GM18517 (cell line): Measurements from ENCODE around the gene USP26.
"Not testable (repeated sequence)": the region's sequence is repeated elsewhere in the genome, so short reads cannot be mapped to it uniquely, and the experiment has no call there.

Experiments used
- ATAC-seq: cut with Tn5 transposase; IDR thresholded peaks from one replicate; pipeline ENCODE4 v1.9.1; 2021; ENCODE audit warnings: mild to moderate bottlenecking, moderate library complexity; ENCODE audit not compliant: unreplicated experiment

Gene USP26

GRCh38 chrX:133033010-133033409 lies 63.9 kb downstream of the USP26 start:
- ATAC-seq, result no peak

DNA sequence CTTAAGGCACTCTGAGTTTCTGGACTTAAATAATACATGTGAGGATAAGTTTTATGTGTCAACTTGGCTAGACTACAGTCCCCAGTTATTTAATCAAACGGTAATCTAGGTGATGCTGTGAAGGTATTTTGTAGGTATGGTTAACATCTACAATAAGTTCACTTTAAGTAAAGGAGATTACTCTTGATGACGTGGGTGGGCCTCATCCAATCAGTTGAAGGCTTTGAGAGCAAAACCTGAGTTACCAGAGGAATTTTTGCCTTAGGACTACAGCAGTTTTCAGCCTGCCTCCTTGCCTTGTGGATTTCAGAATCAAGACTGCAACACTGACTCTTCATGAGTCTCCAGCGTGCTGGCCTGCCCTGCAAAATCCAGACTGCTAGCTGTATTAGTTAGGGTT lies 78.7 kb downstream of the USP26 start:
- no peak for ATAC-seq

- ATAC-seq, result no peak
These were observed 89.5 kb downstream of the USP26 start for GRCh38 chrX:133007458-133007857.

DNA sequence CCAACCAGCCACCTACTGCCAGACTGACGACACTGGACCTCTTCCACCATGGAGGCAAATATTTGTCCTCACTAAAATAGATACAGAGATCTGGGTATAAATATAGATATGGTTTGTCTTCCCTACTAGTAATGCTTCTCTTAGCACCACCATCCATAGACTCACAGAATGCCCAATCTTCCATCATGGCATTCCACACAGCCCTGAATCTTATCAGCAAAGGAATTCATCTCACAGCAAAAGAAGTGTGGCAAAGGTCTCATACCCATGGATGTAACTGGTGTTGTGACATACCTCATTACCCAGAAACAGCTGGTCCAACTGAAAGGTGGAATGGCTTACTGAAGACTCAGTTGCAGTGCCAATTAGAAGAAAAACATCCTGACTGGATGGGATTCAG lies 91.3 kb downstream of the USP26 start:
- no peak for ATAC-seq

DNA sequence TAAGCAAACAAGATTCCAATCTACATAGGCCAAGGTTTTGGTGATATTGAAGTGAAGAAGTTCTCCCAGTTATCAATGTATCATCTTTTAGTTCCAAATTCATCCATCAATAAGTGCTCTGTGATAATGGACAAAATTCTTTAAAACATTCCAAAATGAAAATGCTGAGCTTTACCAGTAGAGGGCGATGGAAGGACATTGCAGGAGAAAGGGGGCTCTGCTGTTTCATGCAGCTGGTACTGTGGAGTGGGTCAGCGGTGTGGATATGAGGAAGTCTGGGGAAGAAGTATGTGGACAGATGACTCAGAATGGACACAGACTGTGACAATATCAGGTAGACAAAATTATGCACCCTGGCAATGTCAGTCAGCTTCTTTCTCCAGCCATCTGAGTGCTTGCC lies 91.9 kb downstream of the USP26 start:
- no peak for ATAC-seq

- no peak for ATAC-seq
These were observed 97.7 kb downstream of the USP26 start for GRCh38 chrX:132999209-132999608.

- ATAC-seq, result no peak
These were observed 106.1 kb downstream of the USP26 start for GRCh38 chrX:132990835-132991234.

- ATAC-seq, result no peak
These were observed 110.4 kb downstream of the USP26 start for GRCh38 chrX:132986556-132986955.

- ATAC-seq, result no peak
These were observed 112.8 kb downstream of the USP26 start for GRCh38 chrX:132984058-132984650.

- ATAC-seq, result no peak
These were observed 113.4 kb downstream of the USP26 start for GRCh38 chrX:132983496-132983895.

DNA sequence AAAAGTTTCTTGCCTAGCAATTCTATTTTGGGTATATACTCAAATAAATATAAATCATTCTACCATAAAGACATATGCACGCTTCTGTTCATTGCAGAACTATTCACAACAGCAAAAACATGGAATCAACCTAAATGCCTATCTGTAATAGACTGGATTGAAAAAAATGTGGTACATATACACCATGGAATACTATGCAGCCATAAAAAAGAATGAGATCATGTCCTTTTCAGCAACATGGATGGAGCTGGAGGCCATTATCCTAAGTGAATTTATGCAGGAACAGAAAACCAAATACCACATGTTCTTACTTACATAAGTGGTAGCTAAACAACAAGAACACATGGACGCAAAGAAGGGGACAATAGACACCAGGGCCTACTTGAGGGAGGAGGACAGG lies 116.9 kb downstream of the USP26 start:
- ATAC-seq, result not testable (repeated sequence)
